Fibroblast of the conjunctiva (primary cell): Measurements from ENCODE around the gene FNDC3B.
"Not testable (repeated sequence)": the region's sequence is repeated elsewhere in the genome, so short reads cannot be mapped to it uniquely, and the experiment has no call there.

Source experiments
- DNase-seq: peaks from one replicate; pipeline ENCODE4 v3.0.0-alpha.2; 2010; ENCODE audit warnings: low read depth

The FNDC3B gene

DNA sequence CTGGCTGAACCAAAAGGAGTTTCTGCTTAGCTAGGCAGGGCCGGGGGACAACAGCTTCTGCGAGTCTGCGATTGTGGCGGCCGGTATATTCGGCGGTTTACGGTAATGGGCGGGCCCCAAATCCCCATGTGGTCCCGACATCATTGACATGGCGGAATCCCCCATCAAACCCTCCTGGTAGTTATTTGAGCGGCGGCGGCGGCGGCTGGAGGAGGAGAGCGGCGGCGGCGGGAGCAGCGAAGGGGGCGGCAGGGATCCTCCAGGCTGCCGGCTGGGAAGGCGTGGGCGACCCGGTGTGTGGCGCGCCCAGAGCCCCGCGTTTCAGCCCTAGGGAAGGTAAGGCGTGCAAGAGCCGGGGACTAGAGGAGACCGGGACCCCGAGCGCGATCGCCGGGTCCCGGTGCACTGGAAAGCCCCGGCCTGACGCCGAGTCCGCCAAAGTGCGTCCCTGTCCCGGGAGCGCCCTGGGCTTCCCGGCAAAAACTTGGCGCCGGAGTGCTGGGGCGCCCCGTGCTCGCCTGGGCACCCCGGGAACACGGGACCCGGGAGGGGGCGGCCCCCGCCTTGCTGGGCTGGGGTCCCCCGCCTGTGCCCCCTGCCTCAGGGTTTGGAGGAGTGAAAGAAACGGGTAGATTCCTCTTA is at the start of gene FNDC3B:
FNDC3B (plus strand) TSS at position 143 of the 642 bp plus-strand sequence. CDS start 72,902 bp downstream, outside the sequence.
- DNase-seq, result peak; percentile 84

DNA sequence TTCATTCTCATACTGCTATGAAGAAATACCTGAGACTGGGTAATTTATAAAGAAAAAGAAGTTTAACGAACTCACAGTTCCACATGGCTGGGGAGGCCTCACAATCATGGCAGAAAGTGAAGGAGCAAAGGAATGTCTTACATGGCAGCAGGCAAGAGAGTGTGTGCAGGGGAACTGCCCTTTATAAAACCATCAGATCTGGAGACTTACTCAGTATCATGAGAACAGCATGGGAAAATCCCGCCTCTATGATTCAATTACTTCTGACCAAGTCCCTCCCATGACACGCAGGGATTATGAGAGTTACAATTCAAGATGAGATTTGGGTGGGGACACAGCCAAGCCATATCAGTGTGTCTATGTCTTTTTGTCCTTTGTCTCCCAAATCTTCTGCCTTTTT is 49.1 kb upstream of the FNDC3B start:
- not testable (repeated sequence) for DNase-seq

DNA sequence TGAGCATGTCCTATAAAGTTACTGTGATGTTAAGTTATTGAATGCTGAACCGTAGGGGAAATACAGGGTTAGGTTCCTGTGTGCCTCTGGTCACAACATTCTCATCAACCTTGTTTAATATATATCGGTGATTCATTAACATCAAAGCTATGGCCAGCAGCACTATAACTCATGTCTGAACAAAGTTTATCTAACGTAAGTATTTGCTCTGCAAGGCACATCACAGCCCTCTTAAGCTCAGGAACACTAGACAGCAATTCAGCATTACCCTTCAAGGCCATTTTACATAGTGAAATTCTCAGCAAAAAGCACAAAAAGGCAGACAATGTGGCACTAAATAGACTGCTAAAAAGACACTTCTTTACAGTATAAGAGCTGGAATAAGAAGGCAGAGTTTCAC is 48.2 kb upstream of the FNDC3B start:
- no peak for DNase-seq

DNA sequence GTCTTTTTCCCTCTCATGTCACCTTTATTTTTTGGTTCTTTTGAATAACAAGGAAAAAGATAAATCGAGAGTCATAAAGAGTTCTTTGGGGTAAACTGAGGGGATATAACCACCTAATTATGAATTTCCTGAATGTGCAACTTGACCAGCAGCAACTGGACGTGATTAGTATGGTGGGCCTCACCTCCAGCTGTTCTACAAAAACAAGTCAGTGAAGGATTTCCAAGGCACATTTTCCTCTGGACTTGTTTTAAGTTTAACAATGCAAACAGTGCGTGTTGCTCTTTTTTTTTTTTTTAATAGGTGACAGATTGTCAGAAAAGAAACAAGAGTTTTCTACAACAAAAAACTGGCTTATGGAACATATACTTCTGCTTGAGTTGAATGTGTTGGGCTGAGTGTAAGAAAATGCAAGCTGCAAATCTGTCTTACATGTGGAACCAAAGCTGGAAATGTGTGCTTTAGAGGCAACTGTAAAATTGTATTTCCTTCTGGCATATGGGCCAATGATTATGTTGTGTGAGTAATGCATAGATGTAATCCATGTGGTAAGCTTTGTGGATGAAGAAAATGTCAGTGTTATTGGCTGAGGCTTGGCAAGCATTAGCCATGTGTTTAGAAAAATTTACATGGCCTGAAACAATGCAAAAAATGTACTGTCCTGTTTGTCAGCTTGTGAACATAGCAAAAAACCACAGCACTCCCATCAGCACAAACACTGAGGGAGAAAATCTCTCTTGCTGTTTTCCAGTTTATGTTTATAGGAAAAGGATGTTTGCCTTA is 44.5 kb upstream of the FNDC3B start:
- peak; percentile 72 for DNase-seq

DNA sequence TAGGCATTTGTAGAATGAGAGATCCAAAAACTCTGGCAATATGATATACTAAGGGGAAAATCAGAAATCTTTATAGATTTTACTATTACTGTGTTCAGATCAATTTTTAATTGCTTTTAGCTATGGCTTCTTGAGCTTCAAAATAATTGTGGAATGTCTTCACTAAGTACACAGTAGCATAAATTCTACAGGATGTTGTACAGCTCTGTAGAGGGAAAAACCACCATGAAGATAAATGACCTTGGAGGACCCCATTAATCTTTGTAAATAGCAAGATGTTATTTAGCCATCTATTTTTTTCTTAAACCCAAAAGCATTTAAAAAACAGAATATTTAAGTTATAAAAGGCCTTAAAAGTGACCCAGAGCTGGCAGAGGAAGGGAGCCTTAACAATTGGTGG is 43.9 kb upstream of the FNDC3B start:
- no peak for DNase-seq

DNA sequence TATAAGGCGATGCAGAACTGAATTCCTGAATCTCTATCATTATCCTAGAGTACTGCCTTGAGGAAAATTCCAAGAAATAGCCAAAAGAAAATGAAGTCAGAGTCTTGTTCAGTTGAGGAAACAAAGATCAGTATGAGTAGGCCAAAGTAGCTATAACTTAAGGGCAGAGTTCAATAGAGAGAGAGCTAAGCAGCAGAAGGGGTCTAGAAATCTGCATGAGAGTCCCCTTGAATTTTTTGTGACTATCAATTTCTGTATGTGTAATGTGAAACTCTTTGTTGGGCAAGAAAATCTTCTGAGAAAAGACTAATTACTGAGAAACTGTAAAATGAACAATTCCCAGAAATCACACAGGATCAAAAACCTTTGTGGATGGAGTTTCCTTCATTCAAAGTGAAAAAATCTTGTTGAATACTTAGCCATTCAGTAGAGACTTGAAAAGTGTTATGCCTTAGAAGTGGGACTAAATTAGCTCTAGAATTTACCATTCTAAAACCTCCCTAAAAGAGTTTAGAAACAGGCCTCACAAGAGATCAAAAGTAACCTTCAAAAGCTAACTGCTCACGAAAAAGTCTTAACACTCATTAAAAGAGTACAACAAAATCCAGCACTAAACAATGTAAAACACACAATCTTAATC is 43.1 kb upstream of the FNDC3B start:
- no peak for DNase-seq

DNA sequence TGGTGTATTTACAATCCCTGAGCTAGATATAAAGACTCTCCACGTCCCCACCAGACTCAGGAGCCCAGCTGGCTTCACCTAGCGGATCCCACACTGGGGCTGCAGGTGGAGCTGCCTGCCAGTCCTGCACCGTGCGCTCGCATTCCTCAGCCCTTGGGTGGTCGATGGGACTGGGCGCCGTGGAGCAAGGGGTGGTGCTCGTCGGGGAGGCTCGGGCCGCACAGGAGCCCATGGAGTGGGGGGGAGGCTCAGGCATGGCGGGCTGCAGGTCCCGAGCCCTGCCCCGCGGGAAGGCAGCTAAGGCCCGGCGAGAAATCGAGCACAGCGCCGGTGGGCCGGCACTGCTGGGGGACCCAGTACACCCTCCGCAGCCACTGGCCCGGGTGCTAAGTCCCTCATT is 40.6 kb upstream of the FNDC3B start:
- not testable (repeated sequence) for DNase-seq

DNA sequence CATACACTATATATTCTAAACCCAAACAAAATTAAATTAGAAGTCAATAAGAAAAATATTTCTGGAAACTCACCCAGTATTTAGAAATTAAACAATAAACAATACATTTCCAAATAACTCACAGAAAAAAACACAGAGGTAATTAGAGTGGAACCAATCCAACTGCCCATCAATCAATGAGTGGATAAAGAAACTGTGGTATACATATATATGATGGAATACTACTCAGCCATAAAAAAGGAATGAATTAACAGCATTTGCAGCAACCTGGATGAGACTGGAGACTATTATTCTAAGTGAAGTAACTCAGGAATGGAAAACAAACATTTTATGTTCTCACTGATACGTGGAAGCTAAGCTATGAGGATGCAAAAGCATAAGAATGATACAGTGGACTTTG is 37.8 kb upstream of the FNDC3B start:
- not testable (repeated sequence) for DNase-seq

DNA sequence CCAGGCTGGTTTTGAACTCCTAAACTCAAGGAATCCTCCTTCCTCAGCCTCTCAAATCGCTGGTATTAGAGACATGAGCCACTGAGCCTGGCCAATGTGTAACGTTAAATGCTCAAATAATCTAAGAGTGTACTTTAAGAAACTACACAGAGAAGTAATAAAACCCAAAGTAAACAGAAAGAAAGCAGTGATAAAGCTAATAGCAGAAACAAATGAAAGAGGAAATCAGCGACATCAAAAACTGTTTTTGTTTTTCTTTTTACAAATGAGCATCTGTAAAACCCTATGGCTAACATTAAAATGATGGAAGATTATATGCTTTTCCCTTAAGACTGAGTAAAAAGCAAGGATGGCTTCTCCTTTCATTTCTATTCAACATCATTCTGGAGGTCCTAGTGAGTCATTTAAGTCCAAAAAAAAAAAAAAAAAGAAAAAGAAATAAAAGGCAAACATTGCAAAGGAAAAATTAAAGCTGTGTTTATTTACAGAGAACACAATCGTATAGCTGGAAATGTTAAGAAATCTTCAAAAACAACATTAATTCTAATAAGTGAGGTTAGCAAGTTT is 36.8 kb upstream of the FNDC3B start:
- no peak for DNase-seq

DNA sequence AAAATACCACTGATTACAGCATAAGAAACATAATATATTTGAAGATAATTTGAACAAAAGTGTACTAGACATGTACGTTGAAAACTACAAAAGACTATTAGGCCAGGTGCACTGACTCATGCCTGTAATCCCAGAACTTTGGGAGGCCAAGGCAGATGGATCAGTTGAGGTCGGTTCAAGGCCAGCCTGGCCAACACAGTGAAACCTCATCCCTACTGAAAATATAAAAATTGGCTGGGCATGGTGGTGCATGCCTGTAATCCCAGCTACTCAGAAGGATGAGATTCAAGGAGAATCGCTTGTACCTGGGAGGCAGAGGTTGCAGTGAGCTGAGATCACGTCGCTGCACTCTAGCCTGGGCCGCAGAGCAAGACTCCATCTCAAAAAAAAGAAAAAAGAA is 36.2 kb upstream of the FNDC3B start:
- no peak for DNase-seq

DNA sequence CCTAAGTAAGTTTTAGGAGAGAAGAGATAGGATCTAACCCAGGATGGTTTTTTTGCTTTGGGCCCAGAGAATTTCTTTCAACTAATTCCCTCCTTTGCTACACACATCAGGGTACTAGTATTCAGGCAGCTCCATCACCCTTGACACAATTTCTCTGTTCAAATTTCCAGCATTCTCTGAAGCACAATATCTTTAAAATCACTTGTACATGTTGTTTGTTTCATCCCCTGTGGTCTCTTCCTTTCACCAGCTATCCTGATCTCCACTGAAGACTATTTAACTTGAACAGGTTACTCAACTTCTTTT is 32.4 kb upstream of the FNDC3B start:
- DNase-seq, result no peak

DNA sequence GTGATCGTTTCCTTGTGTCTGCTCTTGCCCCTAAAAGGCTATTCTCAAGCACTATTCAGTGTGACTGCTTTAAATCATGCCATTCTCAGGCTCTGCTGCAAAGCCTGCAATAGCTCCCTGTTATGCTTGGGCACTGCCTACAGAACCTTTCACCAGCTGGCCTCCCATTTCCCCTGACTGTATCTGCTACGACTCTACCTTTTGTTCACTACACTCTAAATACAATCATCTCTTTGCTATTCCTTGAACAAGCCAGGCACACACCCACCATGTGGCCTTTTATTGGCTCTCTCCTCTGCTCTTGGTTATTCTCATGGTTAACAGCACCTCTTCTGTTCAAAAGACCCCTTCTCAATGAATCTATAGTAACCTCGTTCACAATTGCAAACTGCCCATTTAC is 29.6 kb upstream of the FNDC3B start:
- DNase-seq, result no peak

DNA sequence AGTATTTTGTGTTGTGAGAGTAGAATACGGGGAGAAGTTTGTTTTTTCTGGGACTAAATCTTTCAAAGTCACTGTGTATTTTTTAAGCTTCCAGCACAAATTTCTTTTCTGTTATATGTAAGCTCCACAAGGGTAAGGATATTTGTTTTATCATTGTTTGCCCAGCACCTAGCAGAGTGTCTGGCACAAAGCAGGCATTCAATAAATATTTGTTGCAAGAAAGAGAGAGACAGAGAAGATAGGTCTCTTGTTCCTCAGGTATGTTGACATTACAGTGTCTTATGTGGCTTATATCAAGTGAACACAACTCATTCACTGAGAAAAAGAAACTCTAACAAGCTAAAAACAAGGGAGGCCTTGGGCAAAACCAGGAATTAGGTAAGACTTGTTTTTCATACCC is 26.6 kb upstream of the FNDC3B start:
- no peak for DNase-seq

DNA sequence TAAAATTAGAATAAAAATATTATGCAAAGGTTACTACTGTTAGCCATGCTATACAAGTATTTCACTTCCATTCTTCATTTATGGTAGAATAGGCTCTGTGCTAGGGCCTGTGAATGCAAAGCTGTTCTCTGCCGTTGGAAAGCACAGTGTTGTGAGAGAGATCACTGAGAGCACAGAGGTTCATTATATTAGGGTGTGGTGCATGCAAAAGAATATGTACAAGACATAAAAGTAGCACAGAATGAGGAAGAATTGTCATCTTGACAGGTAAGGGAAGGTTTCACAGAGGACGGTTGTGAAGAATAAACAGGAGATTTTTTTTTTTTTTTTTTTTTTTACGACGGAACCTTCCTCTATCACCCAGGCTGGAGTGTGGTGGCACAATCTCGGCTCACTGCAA is 25.2 kb upstream of the FNDC3B start:
- DNase-seq, result no peak

DNA sequence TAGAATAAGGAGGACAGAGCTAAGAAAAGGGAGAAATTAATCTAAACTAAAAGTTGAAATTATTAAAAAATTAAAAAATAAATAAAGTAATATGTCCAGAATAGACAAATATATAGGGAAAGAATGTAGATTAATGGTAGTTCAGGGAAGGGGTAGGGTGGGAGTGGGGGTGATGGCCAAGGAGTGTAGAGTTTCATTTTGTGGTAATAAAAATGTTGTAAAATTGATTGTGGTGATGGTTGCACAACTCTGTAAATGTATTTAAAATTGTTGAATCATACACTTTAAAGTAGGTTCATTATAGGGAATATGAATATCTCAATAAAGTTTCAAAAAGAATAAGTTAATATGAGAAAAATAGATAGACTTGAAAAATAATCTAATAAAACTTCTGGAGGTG is 21.0 kb upstream of the FNDC3B start:
- DNase-seq, result no peak

DNA sequence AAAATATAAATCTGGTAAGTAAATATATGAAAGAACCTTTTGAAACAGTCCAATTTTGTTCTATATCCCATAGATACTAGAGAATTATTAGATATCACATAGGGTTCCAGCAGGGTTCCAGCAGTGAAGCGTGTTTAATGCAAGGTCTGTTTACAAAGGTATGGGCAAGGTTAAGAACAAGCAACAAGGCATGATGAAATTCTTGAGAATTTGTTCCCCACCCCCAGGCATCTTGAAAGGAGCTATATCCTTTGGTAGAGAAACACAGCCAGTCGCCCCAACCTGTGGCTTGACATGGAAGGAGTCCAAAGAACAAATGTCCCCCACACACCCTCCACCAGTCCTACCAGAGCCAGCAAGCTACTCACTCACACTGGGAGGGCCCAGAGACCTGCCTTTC is 18.6 kb upstream of the FNDC3B start:
- DNase-seq, result no peak

DNA sequence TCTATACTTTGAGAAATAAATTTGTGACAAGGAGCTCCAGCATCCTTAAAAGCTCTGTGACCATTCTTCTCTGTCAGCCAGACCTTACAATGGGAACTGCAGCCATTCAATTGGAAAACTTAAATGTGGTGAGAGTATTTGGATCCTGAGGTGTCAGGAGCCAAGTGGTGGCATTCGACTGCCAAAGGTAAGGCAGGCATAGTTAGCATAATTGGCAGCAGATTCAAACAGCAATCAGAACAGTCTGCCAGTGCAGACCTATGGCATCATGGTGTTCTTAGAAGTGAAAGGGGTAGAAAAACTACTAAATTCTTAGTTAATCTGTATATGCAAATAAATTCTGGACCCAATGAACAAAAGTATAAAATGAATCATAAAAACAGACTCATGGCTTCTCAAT is 18.2 kb upstream of the FNDC3B start:
- no peak for DNase-seq

DNA sequence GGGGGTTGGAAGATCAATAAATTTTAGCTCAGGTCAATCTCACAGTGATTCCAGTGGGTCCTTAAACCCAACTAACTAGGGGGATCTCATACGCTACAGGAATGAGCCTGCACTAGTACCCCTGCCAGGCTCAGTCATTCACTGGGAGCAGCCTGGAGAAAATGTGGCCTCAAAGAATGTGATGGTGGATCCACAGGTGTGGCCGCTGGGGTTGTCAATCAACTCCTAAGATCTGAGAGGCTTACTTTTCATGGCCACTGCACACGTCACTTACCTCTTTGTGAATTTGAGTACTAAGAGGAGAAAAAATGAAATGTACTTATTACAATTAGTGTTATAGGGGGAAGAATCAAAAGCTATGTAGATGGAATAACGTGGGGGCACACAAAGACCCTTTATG is 17.5 kb upstream of the FNDC3B start:
- DNase-seq, result no peak

DNA sequence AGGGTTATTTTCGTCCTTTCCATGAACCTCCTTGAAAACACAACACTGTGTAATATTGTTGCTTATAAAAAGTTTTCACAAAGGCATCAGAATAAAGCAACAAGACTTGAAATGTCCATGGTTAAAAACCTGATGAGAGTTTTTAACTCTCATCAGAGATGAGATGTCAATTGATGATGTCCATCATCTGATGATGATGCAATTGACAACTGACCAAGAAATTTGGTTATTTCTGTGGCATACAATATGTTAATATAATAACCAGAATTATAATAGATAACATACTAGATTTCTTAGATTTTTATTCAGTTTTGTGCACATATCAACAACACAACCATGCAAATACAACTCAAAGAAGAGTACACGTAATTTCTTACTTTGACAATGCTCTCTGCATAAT is 15.5 kb upstream of the FNDC3B start:
- no peak for DNase-seq

DNA sequence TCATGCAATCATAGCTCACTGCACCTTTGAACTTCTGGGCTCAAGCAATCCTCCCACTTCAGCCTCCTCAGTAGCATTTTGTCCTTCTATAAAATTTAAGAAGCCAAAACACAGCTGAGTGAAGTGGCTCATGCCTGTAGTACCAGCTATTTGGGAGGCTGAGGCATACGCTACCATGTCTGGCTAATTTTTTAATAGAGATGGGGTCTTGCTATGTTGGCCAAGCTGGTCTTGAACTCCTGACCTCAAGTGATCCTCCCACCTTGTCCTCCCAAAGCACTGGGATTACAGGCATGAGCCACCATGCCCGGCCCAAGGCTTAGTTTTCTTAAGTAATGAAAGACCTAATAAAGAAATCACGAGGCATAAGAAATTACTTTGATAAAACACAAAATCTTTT is 14.7 kb upstream of the FNDC3B start:
- no peak for DNase-seq

DNA sequence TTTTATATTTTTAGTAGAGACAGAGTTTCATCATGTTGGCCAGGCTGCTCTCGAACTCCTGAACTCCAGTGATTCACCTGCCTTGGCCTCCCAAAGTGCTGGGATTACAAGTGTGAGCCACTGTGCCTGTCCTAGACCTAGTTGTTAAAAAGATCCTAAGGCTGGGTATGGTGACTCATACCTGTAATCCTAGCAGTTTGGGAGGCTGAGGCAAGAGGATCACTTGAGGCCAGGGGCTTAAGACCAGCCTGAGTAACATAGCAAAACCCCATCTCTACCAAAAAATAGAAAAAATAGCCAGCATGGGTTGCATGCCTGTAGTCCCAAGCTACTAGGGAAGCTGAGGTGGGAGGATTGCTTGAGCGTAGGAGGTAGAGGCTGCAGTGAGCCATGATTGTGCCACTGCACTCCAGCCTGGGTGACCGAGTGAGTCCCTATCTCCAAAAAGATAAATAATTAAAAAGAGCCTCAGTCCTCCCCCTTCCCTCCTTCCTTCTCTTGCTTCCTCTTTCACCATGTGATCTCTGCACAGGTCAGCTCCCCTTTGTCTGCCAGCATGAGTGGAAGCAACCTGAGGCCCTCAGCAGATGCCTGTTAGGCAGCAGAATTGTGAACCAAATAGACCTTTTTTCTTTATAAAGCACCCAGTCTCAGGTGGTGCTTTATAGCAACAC is 9.8 kb upstream of the FNDC3B start:
- DNase-seq, result no peak

DNA sequence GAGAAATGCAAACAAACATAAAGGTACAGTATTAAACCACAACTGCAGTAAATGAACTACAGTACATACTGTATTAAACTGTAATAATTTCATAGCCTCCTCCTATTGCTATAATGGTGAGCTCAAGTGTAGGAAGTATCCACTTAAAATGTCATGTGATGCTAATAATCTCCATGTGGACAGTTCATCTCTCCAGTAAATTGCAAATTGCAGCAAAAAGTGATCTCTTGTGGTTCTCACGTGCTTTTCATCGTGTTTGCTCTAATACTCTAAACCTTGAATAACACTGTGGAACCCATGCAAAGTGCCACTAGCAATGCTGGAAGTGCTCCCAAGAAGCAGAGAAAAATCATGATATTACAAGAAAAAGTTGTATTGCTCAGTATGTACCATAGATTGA is 9.2 kb upstream of the FNDC3B start:
- no peak for DNase-seq

DNA sequence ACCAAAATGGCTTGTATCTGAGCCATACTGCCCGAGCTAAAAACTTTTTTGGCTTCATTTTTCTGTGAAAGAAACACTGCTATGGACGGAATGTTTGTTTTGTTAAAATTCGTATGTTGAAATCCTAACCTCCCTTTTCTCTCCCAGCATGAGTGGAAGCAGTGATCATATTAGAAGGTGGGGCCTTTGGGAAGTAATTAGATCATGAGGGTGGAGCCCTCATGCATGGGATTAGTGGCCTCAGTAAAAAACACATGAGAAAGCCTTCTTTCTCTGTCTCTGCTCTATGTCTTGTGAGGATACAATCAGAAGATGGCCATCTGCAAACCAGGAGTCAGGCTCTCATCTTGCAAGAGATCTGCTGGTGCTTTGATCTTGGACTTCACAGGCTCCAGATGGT is 7.4 kb upstream of the FNDC3B start:
- DNase-seq, result no peak
